Caco-2 (cell line): Measurements from ENCODE around the gene PHPT1. TPM values are rescaled to one million over a fixed set of nuclear protein-coding genes. Genes with fewer than 3 reads are reported as not detected.
"Not testable (repeated sequence)": the region's sequence is repeated elsewhere in the genome, so short reads cannot be mapped to it uniquely, and the experiment has no call there.

Experiments
- BruUV-seq: library from RNA; stranded (reverse); fragments of 400-500 nt; replicated peaks from 2 replicates; lab custom pipeline; 2021; lab: Mats Ljungman, UMichigan
- CTCF ChIA-PET: fragments of 300-600 bp; sonication (Branson Sonifier 250); formaldehyde crosslinking; loops from one replicate; lab custom pipeline; 2022; ENCODE audit warnings: antibody characterized with exemption; lab: Charles Lee
- POLR2A ChIA-PET: fragments of 300-600 bp; sonication (Branson Sonifier 250); formaldehyde crosslinking; loops from one replicate; lab custom pipeline; 2022; ENCODE audit warnings: antibody characterized with exemption; lab: Charles Lee
- DNase-seq, 2 experiments: peaks; one replicate each; pipeline versions ENCODE4 v3.0.0 to v3.0.0-alpha.2; 2020 to 2022
- H3K27me3 ChIP-seq: replicated peaks from 2 replicates; pipeline ENCODE4 v1.6.0; 2011; ENCODE audit warnings: low read length; ENCODE audit not compliant: control insufficient read depth, insufficient read depth
- H3K36me3 ChIP-seq: 2 replicates; pipeline ENCODE4 v1.5.1; 2011; ENCODE audit warnings: low read length; ENCODE audit not compliant: control insufficient read depth, insufficient read depth
- H3K4me1 ChIP-seq: fragments of 250-450 bp; sonication (Bioruptor Pico); 2 replicates; pipeline ENCODE4 v1.5.1; 2020; ENCODE audit warnings: mild to moderate bottlenecking
- H3K4me3 ChIP-seq: 2 replicates; pipeline ENCODE4 v1.5.1; 2011; ENCODE audit warnings: low read depth, mild to moderate bottlenecking, control low read depth, low read length
- H3K9me3 ChIP-seq: fragments of 250-450 bp; sonication (Bioruptor Pico); 2 replicates; pipeline ENCODE4 v1.5.1; 2020; ENCODE audit warnings: mild to moderate bottlenecking, moderate library complexity
- H3K27ac Mint-ChIP-seq: one replicate; pipeline ENCODE4 v1.8.0; 2022; ENCODE audit warnings: mixed read lengths; ENCODE audit not compliant: unreplicated experiment
- H3K27me3 Mint-ChIP-seq: one replicate; pipeline ENCODE4 v1.8.0; 2022; ENCODE audit warnings: mixed read lengths; ENCODE audit not compliant: insufficient read depth, unreplicated experiment
- H3K36me3 Mint-ChIP-seq: one replicate; pipeline ENCODE4 v1.8.0; 2022; ENCODE audit warnings: mild to moderate bottlenecking, mixed read lengths; ENCODE audit not compliant: insufficient read depth, unreplicated experiment
- H3K4me1 Mint-ChIP-seq: one replicate; pipeline ENCODE4 v1.8.0; 2022; ENCODE audit warnings: low read depth, mixed read lengths; ENCODE audit not compliant: unreplicated experiment
- H3K4me3 Mint-ChIP-seq: one replicate; pipeline ENCODE4 v1.8.0; 2022; ENCODE audit warnings: mild to moderate bottlenecking, moderate library complexity, mixed read lengths; ENCODE audit not compliant: unreplicated experiment
- H3K9me3 Mint-ChIP-seq: one replicate; pipeline ENCODE4 v1.8.0; 2022; ENCODE audit warnings: mixed read lengths; ENCODE audit not compliant: unreplicated experiment
- intact Hi-C: fragments of 100-400 bp; cut with micrococcal nuclease; formaldehyde crosslinking; loops from one replicate; pipeline ENCODE4 v1.10.0; 2022; ENCODE audit not compliant: unreplicated experiment
- total RNA-seq: library from RNA; stranded (reverse); gene quantifications from 2 replicates; pipeline ENCODE4 v1.2.3, GENCODE V29; 2022
- TF ChIP-seq, protein P1 (sequence below), 2 experiments: fragments of 200-600 bp in 1 of 2; IDR thresholded peaks; 1 replicate in 1 of 2; 2 replicates in 1 of 2; pipeline versions ENCODE4 v1.5.1 to v1.8.0; 2011 to 2022; ENCODE audit warnings: antibody characterized with exemption in 1 of 2, control low read depth in 1 of 2, inconsistent platforms in 1 of 2, low read depth in 1 of 2, low read length in 1 of 2, mild to moderate bottlenecking in 1 of 2, moderate library complexity in 1 of 2; ENCODE audit not compliant: insufficient read depth in 1 of 2, severe bottlenecking in 1 of 2, unreplicated experiment in 1 of 2

PHPT1 gene
- total RNA-seq, 1 experiment from 2014 or later: 105 TPM

- Histone ChIP-seq H3K36me3 (peaks cover 3% of the 10 kb centered on the region), H3K4me1 (peaks cover 27% of the 10 kb centered on the region), H3K9me3 (no peaks in the 10 kb centered on the region), H3K4me3 (no peak overlapping the region), H3K27me3 (no peaks in the 10 kb centered on the region)
- DNase-seq: no peak
- no TSS peak for BruUV-seq
- no peaks in the 10 kb centered on the region for H3K9me3 Mint-ChIP-seq
- TF ChIP-seq, protein P1, sequence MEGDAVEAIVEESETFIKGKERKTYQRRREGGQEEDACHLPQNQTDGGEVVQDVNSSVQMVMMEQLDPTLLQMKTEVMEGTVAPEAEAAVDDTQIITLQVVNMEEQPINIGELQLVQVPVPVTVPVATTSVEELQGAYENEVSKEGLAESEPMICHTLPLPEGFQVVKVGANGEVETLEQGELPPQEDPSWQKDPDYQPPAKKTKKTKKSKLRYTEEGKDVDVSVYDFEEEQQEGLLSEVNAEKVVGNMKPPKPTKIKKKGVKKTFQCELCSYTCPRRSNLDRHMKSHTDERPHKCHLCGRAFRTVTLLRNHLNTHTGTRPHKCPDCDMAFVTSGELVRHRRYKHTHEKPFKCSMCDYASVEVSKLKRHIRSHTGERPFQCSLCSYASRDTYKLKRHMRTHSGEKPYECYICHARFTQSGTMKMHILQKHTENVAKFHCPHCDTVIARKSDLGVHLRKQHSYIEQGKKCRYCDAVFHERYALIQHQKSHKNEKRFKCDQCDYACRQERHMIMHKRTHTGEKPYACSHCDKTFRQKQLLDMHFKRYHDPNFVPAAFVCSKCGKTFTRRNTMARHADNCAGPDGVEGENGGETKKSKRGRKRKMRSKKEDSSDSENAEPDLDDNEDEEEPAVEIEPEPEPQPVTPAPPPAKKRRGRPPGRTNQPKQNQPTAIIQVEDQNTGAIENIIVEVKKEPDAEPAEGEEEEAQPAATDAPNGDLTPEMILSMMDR (IDR thresholded peaks at IDR 0.05; ENCODE audit: insufficient read depth in 1 of 2, low read depth in 1 of 2, low read length in 1 of 2, severe bottlenecking in 1 of 2, unreplicated experiment in 1 of 2): no peak
- peaks cover 61% of the 10 kb centered on the region for H3K36me3 Mint-ChIP-seq
- peaks cover 8% of the 10 kb centered on the region for H3K4me1 Mint-ChIP-seq
- intact Hi-C loops: no loop called here
- H3K4me3 Mint-ChIP-seq: no peak overlapping the region
- H3K27me3 Mint-ChIP-seq: no peaks in the 10 kb centered on the region
- no peak overlapping the region for H3K27ac Mint-ChIP-seq
- ChIA-PET POLR2A (no interaction called here), CTCF (no interaction called here)
Measured at GRCh38 chr9:136802321-136802720, 46.9 kb upstream of the PHPT1 start.

DNA sequence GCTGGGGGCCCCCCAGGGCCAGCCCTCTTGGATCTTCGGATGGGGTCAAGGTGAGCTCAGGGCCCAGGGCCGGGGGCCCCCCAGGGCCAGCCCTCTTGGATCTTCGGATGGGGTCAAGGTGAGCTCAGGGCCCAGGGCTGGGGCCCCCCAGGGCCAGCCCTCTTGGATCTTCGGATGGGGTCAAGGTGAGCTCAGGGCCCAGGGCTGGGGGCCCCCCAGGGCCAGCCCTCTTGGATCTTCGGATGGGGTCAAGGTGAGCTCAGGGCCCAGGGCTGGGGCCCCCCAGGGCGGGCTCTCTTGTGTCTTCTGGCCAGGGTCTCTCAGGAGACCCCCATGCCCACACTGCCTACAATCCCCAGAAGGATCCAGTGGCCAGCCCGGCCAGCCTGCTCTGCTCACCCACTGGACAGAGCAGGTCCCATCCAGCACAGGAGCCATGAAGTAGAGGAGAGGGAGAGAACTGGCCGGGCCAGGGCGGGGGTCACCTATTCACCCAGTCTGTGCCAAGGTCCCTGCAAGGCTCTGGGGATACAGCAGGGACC is 46.1 kb upstream of the PHPT1 start:
- peaks cover 19% of the 10 kb centered on the region for H3K4me1 ChIP-seq
- CTCF ChIA-PET: not testable (repeated sequence)

GRCh38 chr9:136803551-136804508 is 45.4 kb upstream of the PHPT1 start:
- Mint-ChIP-seq H3K27me3 (no peaks in the 10 kb centered on the region), H3K36me3 (peaks cover 54% of the 10 kb centered on the region), H3K27ac (no peak overlapping the region), H3K4me3 (no peak overlapping the region), H3K9me3 (no peaks in the 10 kb centered on the region), H3K4me1 (peaks cover 6% of the 10 kb centered on the region)
- DNase-seq: no peak
- ChIA-PET POLR2A (interaction anchor here (0.6 kb wide), 1 partner anchor 276 kb away, joined by 3 read pairs; no protein-coding TSS in a partner anchor), CTCF (no interaction called here)
- no TSS peak for BruUV-seq
- TF ChIP-seq, protein P1 (IDR thresholded peaks at IDR 0.05; ENCODE audit: insufficient read depth in 1 of 2, low read depth in 1 of 2, low read length in 1 of 2, severe bottlenecking in 1 of 2, unreplicated experiment in 1 of 2): no peak
- Histone ChIP-seq H3K4me1 (peaks cover 12% of the 10 kb centered on the region; the same call in 1 of the 2 replicates), H3K27me3 (no peaks in the 10 kb centered on the region), H3K36me3 (peaks cover 3% of the 10 kb centered on the region), H3K4me3 (no peak overlapping the region), H3K9me3 (no peaks in the 10 kb centered on the region)
- intact Hi-C loops: no loop called here

More for the DNA sequence above, 46.1 kb upstream of the PHPT1 start:
- POLR2A ChIA-PET, DNase-seq, BruUV-seq, H3K4me3 Mint-ChIP-seq, H3K27me3 Mint-ChIP-seq, H3K36me3 ChIP-seq, H3K27me3 ChIP-seq, H3K27ac Mint-ChIP-seq, H3K9me3 ChIP-seq, H3K4me3 ChIP-seq, H3K9me3 Mint-ChIP-seq, intact Hi-C loops, H3K4me1 Mint-ChIP-seq: not testable (repeated sequence)
- H3K36me3 Mint-ChIP-seq: peaks cover 61% of the 10 kb centered on the region
